Duodenal mucosa (tissue), 2 donors: ENCODE data around the gene GVQW3.

ENCODE experiments used
- H3K27ac ChIP-seq: one replicate; pipeline ENCODE4 v1.7.0; 2013; ENCODE audit warnings: low read depth, low read length
- H3K27me3 ChIP-seq, 2 donors: one replicate each; pipeline ENCODE4 v1.7.0; 2013; ENCODE audit warnings: low read length in 2 of 2, control low read depth in 1 of 2; ENCODE audit not compliant: insufficient read depth in 2 of 2, control insufficient read depth in 1 of 2
- H3K36me3 ChIP-seq, 2 donors: one replicate each; pipeline ENCODE4 v1.7.0; 2013; ENCODE audit warnings: low read length in 2 of 2, control low read depth in 1 of 2; ENCODE audit not compliant: insufficient read depth in 2 of 2, control insufficient read depth in 1 of 2
- H3K4me1 ChIP-seq, 2 donors: one replicate each; pipeline ENCODE4 v1.7.0; 2013; ENCODE audit warnings: low read length in 2 of 2, control low read depth in 1 of 2; ENCODE audit not compliant: insufficient read depth in 2 of 2, control insufficient read depth in 1 of 2
- H3K4me3 ChIP-seq, 2 donors: one replicate each; pipeline ENCODE4 v1.7.0; 2013; ENCODE audit warnings: low read length in 2 of 2, low read depth in 1 of 2
- H3K9ac ChIP-seq, 2 donors: one replicate each; pipeline ENCODE4 v1.7.0; 2013; ENCODE audit warnings: low read length in 2 of 2, low read depth in 1 of 2
- H3K9me3 ChIP-seq, 2 donors: one replicate each; pipeline ENCODE4 v1.7.0; 2013; ENCODE audit warnings: low read length in 2 of 2, control low read depth in 1 of 2; ENCODE audit not compliant: control insufficient read depth in 1 of 2

Gene GVQW3

DNA sequence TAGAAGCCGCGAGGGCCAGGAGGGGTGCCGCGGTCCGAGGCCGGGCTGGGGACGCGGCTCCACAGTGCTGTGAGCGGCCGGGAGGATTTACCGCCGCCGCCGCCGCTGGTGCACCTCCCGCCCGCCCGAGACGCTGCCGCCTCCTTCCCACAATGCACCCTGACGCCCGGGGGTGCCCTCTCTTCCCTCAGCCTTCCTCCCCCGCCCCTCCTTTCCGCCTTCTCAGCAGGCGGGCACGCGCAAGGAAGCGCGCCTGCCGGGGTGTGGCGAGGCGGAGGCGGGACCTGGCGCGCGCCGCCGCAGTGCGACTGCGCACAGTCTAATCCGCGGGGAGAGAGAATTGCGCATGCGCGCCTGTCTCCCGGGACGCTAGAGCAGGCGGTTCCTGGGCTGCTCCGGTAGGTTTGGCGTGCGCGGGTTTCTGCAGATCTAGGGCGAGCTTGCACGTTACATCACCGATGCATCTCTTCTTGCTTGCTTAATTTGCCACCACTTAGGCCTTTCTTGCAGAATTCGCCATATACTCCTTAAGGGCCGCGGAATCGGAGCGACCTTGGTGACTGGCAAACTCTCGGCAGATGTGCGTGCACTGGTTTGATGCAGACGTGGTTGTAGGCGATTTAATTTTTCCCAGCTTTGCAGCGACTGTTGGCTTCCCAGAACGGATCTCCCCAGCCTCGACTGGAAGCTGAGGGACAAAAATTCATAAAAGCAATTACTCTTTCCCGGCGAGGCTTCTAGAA, at the start of gene GVQW3, which contains the start of gene THAP12:
Gene GVQW3 (plus strand): TSS at position 347 of the 743 bp plus-strand sequence. CDS start 506 bp downstream, outside the sequence.
Gene THAP12 (minus strand): TSS at position 156 of the 743 bp plus-strand sequence. CDS start 296 bp downstream, outside the sequence.
- Histone ChIP-seq H3K4me3 (peak within 1 kb of the TSS; percentile 91 to 95), H3K36me3 (no peaks in the 10 kb centered on the region), H3K9me3 (no peaks in the 10 kb centered on the region), H3K9ac (peak within 1 kb of the TSS; percentile 65 to 69), H3K27me3 (no peaks in the 10 kb centered on the region), H3K27ac (peak within 1 kb of the TSS; percentile 36), H3K4me1 (peaks cover 29 to 43% of the 10 kb centered on the region in 2 donors)

DNA sequence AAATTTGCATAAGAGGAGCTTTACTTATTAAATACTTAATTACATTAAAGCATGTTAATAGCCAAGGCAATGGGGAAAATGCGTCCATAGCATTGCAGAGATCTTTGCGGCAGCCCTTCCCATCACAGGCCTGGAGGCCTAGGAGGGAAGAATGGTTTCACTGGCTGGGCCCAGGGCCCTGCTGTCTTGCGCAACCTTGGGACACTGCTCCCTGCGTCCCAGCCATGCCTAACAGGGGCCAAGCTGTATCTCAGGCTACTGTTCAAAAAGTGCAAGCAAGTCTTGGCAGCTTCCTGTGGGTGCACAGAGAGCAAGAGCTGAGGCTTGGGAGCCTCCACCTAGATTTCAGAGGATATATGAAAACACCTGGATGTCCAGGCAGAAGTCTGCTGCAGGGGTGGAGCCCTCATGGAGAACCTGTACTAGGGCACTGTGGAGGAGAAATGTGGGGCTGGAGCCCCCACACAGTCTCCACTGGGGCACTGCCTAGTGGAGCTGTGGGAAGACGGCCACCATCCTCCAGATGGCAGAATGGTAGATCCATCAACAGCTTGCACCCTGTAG, 46.2 kb upstream of the GVQW3 start:
- H3K4me1 ChIP-seq = no peaks in the 10 kb centered on the region
- H3K9me3 ChIP-seq = peaks cover 3 to 15% of the 10 kb centered on the region in 2 donors
- no peaks in the 10 kb centered on the region for H3K27me3 ChIP-seq
- H3K27ac ChIP-seq = no peak overlapping the region
- H3K4me3 ChIP-seq = no peak overlapping the region
- H3K36me3 ChIP-seq = no peaks in the 10 kb centered on the region
- no peak overlapping the region for H3K9ac ChIP-seq

DNA sequence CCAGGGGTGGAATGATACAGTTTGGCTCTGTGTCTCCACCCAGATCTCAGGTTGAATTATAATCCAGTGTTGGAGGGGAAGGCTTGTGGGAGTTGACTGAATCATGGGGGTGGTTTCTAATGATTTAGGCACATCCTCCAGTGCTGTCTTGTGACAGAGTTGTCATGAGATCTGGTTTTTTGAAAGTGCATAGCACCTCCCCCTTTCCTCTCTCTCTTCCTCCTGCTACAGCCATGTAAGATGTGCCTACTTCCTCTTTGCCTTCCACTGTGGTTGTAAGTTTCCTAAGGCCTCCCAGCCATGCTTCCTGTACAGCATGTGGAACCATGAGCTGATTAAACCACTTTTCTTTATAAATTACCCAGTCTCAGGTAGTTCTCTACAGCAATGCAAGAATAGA, 45.3 kb upstream of the GVQW3 start:
- no peaks in the 10 kb centered on the region for H3K27me3 ChIP-seq
- H3K9ac ChIP-seq = no peak overlapping the region
- H3K36me3 ChIP-seq = no peaks in the 10 kb centered on the region
- H3K4me3 ChIP-seq = no peak overlapping the region
- H3K27ac ChIP-seq = no peak overlapping the region
- H3K4me1 ChIP-seq = no peaks in the 10 kb centered on the region
- H3K9me3 ChIP-seq = peaks cover 3 to 15% of the 10 kb centered on the region in 2 donors

DNA sequence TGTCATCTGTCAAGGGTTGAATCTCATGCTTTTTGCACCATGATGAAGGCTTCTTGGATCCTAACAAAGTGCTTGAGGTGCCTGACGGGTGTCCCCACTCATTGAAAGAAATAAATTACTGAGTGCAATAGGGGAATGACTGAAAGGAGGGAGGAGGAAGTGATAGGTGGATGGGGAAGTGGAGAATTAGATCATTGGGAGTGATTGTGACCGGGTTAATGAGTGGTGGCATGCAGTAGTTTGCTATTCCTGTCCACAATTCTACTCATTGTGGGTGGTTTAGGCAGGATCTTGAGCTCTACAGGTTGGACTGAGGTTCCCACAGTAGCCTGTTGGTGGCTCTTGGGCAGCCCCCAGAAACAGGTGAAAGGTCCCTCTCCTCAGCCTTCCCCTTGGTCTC, 44.5 kb upstream of the GVQW3 start:
- no peak overlapping the region for H3K9ac ChIP-seq
- H3K27me3 ChIP-seq = no peaks in the 10 kb centered on the region
- H3K9me3 ChIP-seq = peaks cover 3 to 15% of the 10 kb centered on the region in 2 donors
- no peaks in the 10 kb centered on the region for H3K4me1 ChIP-seq
- H3K27ac ChIP-seq = no peak overlapping the region
- H3K36me3 ChIP-seq = no peaks in the 10 kb centered on the region
- no peak overlapping the region for H3K4me3 ChIP-seq

DNA sequence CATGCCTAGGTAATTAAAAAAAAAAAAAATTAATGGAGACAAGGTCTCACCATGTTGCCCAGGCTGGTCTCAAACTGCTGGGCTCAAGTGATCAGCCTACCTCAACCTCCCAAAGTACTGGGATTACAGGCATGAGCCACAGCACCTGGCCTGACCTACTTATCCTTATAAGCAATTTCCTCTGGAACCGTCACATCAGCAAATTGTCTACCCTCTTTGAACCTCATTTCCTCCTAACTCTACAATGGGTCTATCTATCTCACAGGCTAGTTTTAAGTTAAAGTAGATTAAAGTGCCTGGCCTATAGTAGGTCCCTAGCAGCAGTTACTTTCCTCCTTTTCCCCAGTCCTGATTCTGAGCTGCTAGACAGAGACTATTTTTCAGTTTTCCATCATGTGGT, 43.7 kb upstream of the GVQW3 start:
- H3K4me1 ChIP-seq = no peaks in the 10 kb centered on the region
- H3K27ac ChIP-seq = no peak overlapping the region
- no peaks in the 10 kb centered on the region for H3K36me3 ChIP-seq
- H3K27me3 ChIP-seq = no peaks in the 10 kb centered on the region
- H3K9me3 ChIP-seq = peaks cover 3 to 15% of the 10 kb centered on the region in 2 donors
- H3K9ac ChIP-seq = no peak overlapping the region
- H3K4me3 ChIP-seq = no peak overlapping the region

DNA sequence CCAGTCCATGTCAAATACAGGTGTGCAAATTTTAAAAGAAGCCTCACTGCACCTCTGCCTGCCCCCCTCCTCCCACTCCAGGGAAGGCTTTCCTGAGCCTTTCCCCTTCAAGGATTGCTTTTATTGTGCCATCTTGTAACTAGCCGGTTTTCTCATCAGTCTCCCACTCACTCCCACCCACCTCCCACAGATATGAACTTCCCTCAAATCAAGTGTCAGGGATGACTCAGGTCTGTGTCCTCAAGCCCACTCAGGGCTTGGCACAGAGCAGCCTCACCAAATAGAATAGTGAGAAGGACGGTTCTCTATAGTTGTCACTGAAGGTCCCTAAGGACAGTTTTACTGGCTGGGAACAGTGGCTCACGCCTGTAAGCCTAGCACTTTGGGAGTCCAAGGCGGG, 43.2 kb upstream of the GVQW3 start:
- no peak overlapping the region for H3K27ac ChIP-seq
- no peak overlapping the region for H3K9ac ChIP-seq
- no peaks in the 10 kb centered on the region for H3K4me1 ChIP-seq
- no peak overlapping the region for H3K4me3 ChIP-seq
- no peaks in the 10 kb centered on the region for H3K27me3 ChIP-seq
- peaks cover 3 to 15% of the 10 kb centered on the region in 2 donors for H3K9me3 ChIP-seq
- H3K36me3 ChIP-seq = no peaks in the 10 kb centered on the region

DNA sequence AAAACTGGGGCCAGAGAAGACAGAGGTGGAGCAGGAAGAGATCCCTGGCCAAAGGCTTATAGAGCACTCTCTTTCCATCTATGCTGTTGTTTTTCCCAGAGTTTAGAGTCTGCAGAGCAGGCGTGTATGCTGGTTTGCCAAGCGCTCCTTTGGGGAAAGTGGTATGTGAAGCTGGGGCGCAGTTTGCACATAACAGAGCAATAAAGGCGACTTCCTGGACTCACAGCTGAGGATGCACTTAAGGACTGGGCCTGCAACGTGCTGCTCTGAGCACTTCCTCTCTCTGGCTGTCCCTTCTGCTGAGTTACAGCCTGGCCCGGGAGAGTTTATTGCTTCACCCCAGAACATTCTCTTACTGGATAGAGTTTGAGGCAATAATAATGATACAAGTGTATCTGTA, 41.9 kb upstream of the GVQW3 start:
- Histone ChIP-seq H3K27me3 (no peaks in the 10 kb centered on the region), H3K9me3 (peaks cover 3 to 15% of the 10 kb centered on the region in 2 donors), H3K9ac (no peak overlapping the region), H3K27ac (no peak overlapping the region), H3K4me3 (no peak overlapping the region), H3K36me3 (no peaks in the 10 kb centered on the region), H3K4me1 (no peaks in the 10 kb centered on the region)

DNA sequence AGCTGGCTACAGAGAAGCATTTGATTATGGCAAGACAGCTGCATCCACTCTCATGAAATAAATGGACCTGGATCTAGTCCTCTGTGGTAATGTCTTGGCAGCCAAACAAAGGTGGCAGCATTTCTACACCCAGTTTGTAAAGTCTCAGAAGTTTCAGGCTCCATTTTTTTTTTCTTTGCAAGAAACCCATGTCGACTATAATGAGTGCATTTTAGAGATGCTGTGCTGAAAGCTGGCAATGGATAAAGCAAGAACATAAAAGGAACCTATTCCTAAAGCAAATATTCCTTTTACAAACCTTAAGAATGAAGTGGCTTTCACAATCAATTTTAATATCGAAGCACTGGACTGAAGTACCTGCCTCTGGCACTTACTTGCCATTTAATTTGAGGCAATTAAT, 33.7 kb upstream of the GVQW3 start:
- H3K27ac ChIP-seq = no peak overlapping the region

DNA sequence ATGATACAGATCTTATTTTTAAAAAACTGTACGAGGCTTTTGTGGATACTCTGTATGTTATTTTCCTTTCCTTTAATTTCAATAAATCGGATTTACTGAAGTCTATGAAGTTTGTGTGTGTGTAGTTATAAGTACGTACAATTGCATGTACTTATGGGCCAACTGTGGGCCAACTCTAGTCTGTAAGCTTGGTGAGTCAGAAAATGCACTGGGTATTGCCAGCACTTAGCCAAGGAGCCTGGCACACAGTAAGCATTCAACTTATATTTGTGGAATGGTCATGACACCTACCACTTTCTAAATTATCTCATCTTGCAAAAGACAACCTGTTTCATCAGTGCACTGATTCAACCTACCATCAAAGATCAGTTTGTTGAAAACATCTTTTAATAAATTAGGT, 32.8 kb upstream of the GVQW3 start:
- no peak overlapping the region for H3K4me3 ChIP-seq
- no peaks in the 10 kb centered on the region for H3K4me1 ChIP-seq
- no peak overlapping the region for H3K27ac ChIP-seq
- no peak overlapping the region for H3K9ac ChIP-seq
- H3K9me3 ChIP-seq = no peaks in the 10 kb centered on the region
- peaks cover 0 to 7% of the 10 kb centered on the region in 2 donors for H3K36me3 ChIP-seq
- no peaks in the 10 kb centered on the region for H3K27me3 ChIP-seq

More for the DNA sequence above, 33.7 kb upstream of the GVQW3 start:
- H3K36me3 ChIP-seq = peaks cover 0 to 3% of the 10 kb centered on the region in 2 donors
- no peaks in the 10 kb centered on the region for H3K27me3 ChIP-seq
- H3K9ac ChIP-seq = no peak overlapping the region
- no peak overlapping the region for H3K4me3 ChIP-seq
- no peaks in the 10 kb centered on the region for H3K4me1 ChIP-seq
- no peaks in the 10 kb centered on the region for H3K9me3 ChIP-seq

DNA sequence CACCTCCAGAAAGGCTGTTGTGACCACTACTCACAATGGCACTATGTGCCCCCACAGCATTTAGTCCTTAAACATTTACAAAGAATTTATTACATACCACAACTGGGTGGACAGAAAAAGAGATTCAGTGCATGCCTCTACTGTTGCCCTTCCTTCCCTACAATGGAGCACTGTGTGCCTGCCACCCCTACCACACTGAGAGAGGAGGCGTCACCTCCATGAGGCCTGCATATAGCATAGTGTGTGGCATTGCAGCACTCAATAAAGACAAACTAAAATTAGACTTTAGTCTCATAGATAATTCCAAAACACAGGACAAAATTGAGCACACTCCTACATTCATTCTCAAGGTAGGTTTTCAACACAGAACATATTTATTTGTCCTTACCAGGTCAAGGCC, 26.0 kb upstream of the GVQW3 start:
- Histone ChIP-seq H3K9ac (no peak overlapping the region), H3K27me3 (no peaks in the 10 kb centered on the region), H3K27ac (no peak overlapping the region), H3K36me3 (peaks cover 14 to 37% of the 10 kb centered on the region in 2 donors), H3K4me1 (no peaks in the 10 kb centered on the region), H3K9me3 (peaks cover 5% of the 10 kb centered on the region in 2 donors), H3K4me3 (no peak overlapping the region)
